Muscle layer of colon (tissue), 2 donors: ENCODE results near the gene KIF4A.

ENCODE experiments used
- H3K27ac ChIP-seq: one replicate; pipeline ENCODE4 v1.7.0; 2013; ENCODE audit warnings: low read depth, mild to moderate bottlenecking, low read length, moderate library complexity
- H3K27me3 ChIP-seq, 2 donors: one replicate each; pipeline ENCODE4 v1.7.0; 2013; ENCODE audit warnings: low read length in 2 of 2, mild to moderate bottlenecking in 2 of 2; ENCODE audit not compliant: insufficient read depth in 2 of 2, control insufficient read depth in 1 of 2
- H3K36me3 ChIP-seq: one replicate; pipeline ENCODE4 v1.7.0; 2013; ENCODE audit warnings: mild to moderate bottlenecking, low read length; ENCODE audit not compliant: insufficient read depth
- H3K4me1 ChIP-seq: one replicate; pipeline ENCODE4 v1.7.0; 2013; ENCODE audit warnings: mild to moderate bottlenecking, low read length; ENCODE audit not compliant: insufficient read depth
- H3K4me3 ChIP-seq, 2 donors: one replicate each; pipeline ENCODE4 v1.7.0; 2013; ENCODE audit warnings: low read length in 2 of 2, low read depth in 1 of 2, mild to moderate bottlenecking in 1 of 2, moderate library complexity in 1 of 2
- H3K9ac ChIP-seq: one replicate; pipeline ENCODE4 v1.7.0; 2013; ENCODE audit warnings: low read length
- H3K9me3 ChIP-seq: one replicate; pipeline ENCODE4 v1.7.0; 2013; ENCODE audit warnings: mild to moderate bottlenecking, low read length
- donor health status: abdominal sarcoma.
- donor health status: Adenocarcinoma of cecum.

Gene KIF4A

GRCh38 chrX:70444946-70445656 lies 155.2 kb downstream of the KIF4A start:
- Histone ChIP-seq H3K9me3 (no peaks in the 10 kb centered on the region), H3K4me3 (no peak overlapping the region), H3K9ac (no peak overlapping the region), H3K27ac (no peak overlapping the region), H3K36me3 (no peaks in the 10 kb centered on the region), H3K4me1 (no peaks in the 10 kb centered on the region), H3K27me3 (peaks cover 8 to 45% of the 10 kb centered on the region in 2 donors)

GRCh38 chrX:70445951-70446350 lies 156.0 kb downstream of the KIF4A start:
- H3K27me3 ChIP-seq, result peaks cover 8 to 43% of the 10 kb centered on the region in 2 donors
- no peak overlapping the region for H3K9ac ChIP-seq
- H3K9me3 ChIP-seq, result no peaks in the 10 kb centered on the region
- no peaks in the 10 kb centered on the region for H3K36me3 ChIP-seq
- H3K4me3 ChIP-seq, result no peak overlapping the region
- no peaks in the 10 kb centered on the region for H3K4me1 ChIP-seq
- no peak overlapping the region for H3K27ac ChIP-seq

- Histone ChIP-seq H3K4me3 (no peak overlapping the region), H3K36me3 (no peaks in the 10 kb centered on the region), H3K27me3 (peaks cover 8 to 38% of the 10 kb centered on the region in 2 donors), H3K27ac (no peak overlapping the region), H3K9ac (no peak overlapping the region), H3K9me3 (no peaks in the 10 kb centered on the region), H3K4me1 (no peaks in the 10 kb centered on the region)
These were observed 156.8 kb downstream of the KIF4A start for GRCh38 chrX:70446380-70447350.

GRCh38 chrX:70449457-70449966 lies 159.6 kb downstream of the KIF4A start:
- Histone ChIP-seq H3K9me3 (no peaks in the 10 kb centered on the region), H3K27me3 (peaks cover 5 to 37% of the 10 kb centered on the region in 2 donors), H3K27ac (no peak overlapping the region), H3K9ac (no peak overlapping the region), H3K36me3 (no peaks in the 10 kb centered on the region), H3K4me1 (peaks cover 11% of the 10 kb centered on the region), H3K4me3 (no peak overlapping the region)

- no peaks in the 10 kb centered on the region for H3K9me3 ChIP-seq
- H3K9ac ChIP-seq, result no peak overlapping the region
- no peaks in the 10 kb centered on the region for H3K36me3 ChIP-seq
- peaks cover 0 to 37% of the 10 kb centered on the region in 2 donors for H3K27me3 ChIP-seq
- peaks cover 16% of the 10 kb centered on the region for H3K4me1 ChIP-seq
- peak overlapping the region; percentile 28 to 59 for H3K4me3 ChIP-seq
- no peak overlapping the region for H3K27ac ChIP-seq
These were observed 162.3 kb downstream of the KIF4A start for GRCh38 chrX:70452143-70452733.

- H3K27me3 ChIP-seq, result peaks cover 0 to 37% of the 10 kb centered on the region in 2 donors
- H3K27ac ChIP-seq, result no peak overlapping the region
- no peak overlapping the region for H3K9ac ChIP-seq
- no peaks in the 10 kb centered on the region for H3K9me3 ChIP-seq
- peaks cover 16% of the 10 kb centered on the region for H3K4me1 ChIP-seq
- H3K4me3 ChIP-seq, result peak overlapping the region; percentile 28 to 59
- no peaks in the 10 kb centered on the region for H3K36me3 ChIP-seq
These were observed 163.2 kb downstream of the KIF4A start for GRCh38 chrX:70453024-70453618.

GRCh38 chrX:70454441-70455365 lies 164.8 kb downstream of the KIF4A start:
- H3K36me3 ChIP-seq, result no peaks in the 10 kb centered on the region
- H3K4me1 ChIP-seq, result peaks cover 16% of the 10 kb centered on the region
- peak overlapping the region; percentile 66 for H3K27ac ChIP-seq
- H3K27me3 ChIP-seq, result peaks cover 0 to 30% of the 10 kb centered on the region in 2 donors
- peak overlapping the region; percentile 31 to 60 for H3K4me3 ChIP-seq
- H3K9ac ChIP-seq, result no peak overlapping the region
- H3K9me3 ChIP-seq, result no peaks in the 10 kb centered on the region

- Histone ChIP-seq H3K9ac (no peak overlapping the region), H3K27ac (peak overlapping the region; percentile 66), H3K4me3 (peak overlapping the region in 1 of 2 donors; percentile 60)
These were observed 165.7 kb downstream of the KIF4A start for GRCh38 chrX:70455366-70456202.

GRCh38 chrX:70456256-70456655 lies 166.4 kb downstream of the KIF4A start:
- Histone ChIP-seq H3K36me3 (no peaks in the 10 kb centered on the region), H3K27ac (no peak overlapping the region), H3K9me3 (no peaks in the 10 kb centered on the region), H3K9ac (no peak overlapping the region), H3K4me3 (peak overlapping the region in 1 of 2 donors; percentile 60), H3K4me1 (peaks cover 16% of the 10 kb centered on the region), H3K27me3 (peaks cover 0 to 30% of the 10 kb centered on the region in 2 donors)

More at GRCh38 chrX:70455366-70456202, 165.7 kb downstream of the KIF4A start:
- Histone ChIP-seq H3K9me3 (no peaks in the 10 kb centered on the region), H3K4me1 (peaks cover 16% of the 10 kb centered on the region), H3K36me3 (no peaks in the 10 kb centered on the region), H3K27me3 (peaks cover 0 to 30% of the 10 kb centered on the region in 2 donors)
